Mononuclear cell (primary cell): Measurements from ENCODE around the gene NDUFB10. TPM values are rescaled to one million over a fixed set of nuclear protein-coding genes. Genes with fewer than 3 reads are reported as not detected.

ENCODE experiments used
- H3K27me3 ChIP-seq: 2 replicates; pipeline ENCODE4 v1.6.0; 2011; ENCODE audit warnings: low read length, control low read depth; ENCODE audit not compliant: insufficient read depth
- H3K4me1 ChIP-seq: 2 replicates; pipeline ENCODE4 v1.5.1; 2011; ENCODE audit warnings: mild to moderate bottlenecking, low read length, control low read depth; ENCODE audit not compliant: insufficient read depth
- H3K4me3 ChIP-seq: 2 replicates; pipeline ENCODE4 v1.5.1; 2011; ENCODE audit warnings: mild to moderate bottlenecking, low read length, moderate library complexity
- H3K9me3 ChIP-seq: 2 replicates; pipeline ENCODE4 v1.5.1; 2011; ENCODE audit warnings: low read depth, mild to moderate bottlenecking, control low read depth, low read length
- total RNA-seq: library from RNA; depleted of rRNA; stranded (reverse); fragments of >200 nt; gene quantifications from one replicate; pipeline ENCODE4 v1.2.3, GENCODE V29; 2012

The NDUFB10 gene
- total RNA-seq, result 57.1 TPM

- Histone ChIP-seq H3K4me1 (peaks cover 40% of the 10 kb centered on the region), H3K9me3 (no peaks in the 10 kb centered on the region), H3K4me3 (peak within 1 kb of the TSS; percentile 71), H3K27me3 (no peaks in the 10 kb centered on the region)
Observed at GRCh38 chr16:1959269-1960039, at the start of gene NDUFB10. Gene NDUFB10 (plus strand): TSS chr16:1959538. CDS start chr16:1959625, 87 bp downstream.

- Histone ChIP-seq H3K27me3 (no peaks in the 10 kb centered on the region), H3K9me3 (no peaks in the 10 kb centered on the region), H3K4me3 (no peak overlapping the region), H3K4me1 (no peaks in the 10 kb centered on the region)
Observed at GRCh38 chr16:1909561-1910231, 49.6 kb upstream of the NDUFB10 start.

- H3K4me1 ChIP-seq, result no peaks in the 10 kb centered on the region
- no peak overlapping the region for H3K4me3 ChIP-seq
- H3K27me3 ChIP-seq, result peaks cover 3% of the 10 kb centered on the region
- no peaks in the 10 kb centered on the region for H3K9me3 ChIP-seq
Observed at GRCh38 chr16:1911467-1912214, 47.7 kb upstream of the NDUFB10 start.

GRCh38 chr16:1912215-1912543 lies 47.2 kb upstream of the NDUFB10 start:
- no peak overlapping the region for H3K4me3 ChIP-seq
- H3K27me3 ChIP-seq, result peaks cover 7% of the 10 kb centered on the region
- H3K4me1 ChIP-seq, result no peaks in the 10 kb centered on the region
- H3K9me3 ChIP-seq, result no peaks in the 10 kb centered on the region

GRCh38 chr16:1913327-1914083 lies 45.8 kb upstream of the NDUFB10 start:
- Histone ChIP-seq H3K4me3 (no peak overlapping the region), H3K9me3 (no peaks in the 10 kb centered on the region), H3K27me3 (peaks cover 12% of the 10 kb centered on the region), H3K4me1 (no peaks in the 10 kb centered on the region)

- H3K4me1 ChIP-seq, result no peaks in the 10 kb centered on the region
- H3K27me3 ChIP-seq, result peaks cover 17% of the 10 kb centered on the region
- H3K4me3 ChIP-seq, result no peak overlapping the region
- H3K9me3 ChIP-seq, result no peaks in the 10 kb centered on the region
Observed at GRCh38 chr16:1914084-1914608, 45.2 kb upstream of the NDUFB10 start.

- Histone ChIP-seq H3K4me3 (no peak overlapping the region), H3K9me3 (no peaks in the 10 kb centered on the region), H3K27me3 (peaks cover 25% of the 10 kb centered on the region), H3K4me1 (no peaks in the 10 kb centered on the region)
Observed at GRCh38 chr16:1914988-1915387, 44.4 kb upstream of the NDUFB10 start.

GRCh38 chr16:1915732-1916639 lies 43.4 kb upstream of the NDUFB10 start:
- Histone ChIP-seq H3K4me3 (no peak overlapping the region), H3K9me3 (no peaks in the 10 kb centered on the region), H3K27me3 (peaks cover 34% of the 10 kb centered on the region), H3K4me1 (no peaks in the 10 kb centered on the region)

GRCh38 chr16:1916640-1916990 lies 42.7 kb upstream of the NDUFB10 start:
- Histone ChIP-seq H3K9me3 (no peaks in the 10 kb centered on the region), H3K4me3 (no peak overlapping the region), H3K4me1 (no peaks in the 10 kb centered on the region), H3K27me3 (peaks cover 39% of the 10 kb centered on the region)

GRCh38 chr16:1917056-1917664 lies 42.2 kb upstream of the NDUFB10 start:
- Histone ChIP-seq H3K4me3 (no peak overlapping the region), H3K9me3 (no peaks in the 10 kb centered on the region), H3K4me1 (no peaks in the 10 kb centered on the region), H3K27me3 (peaks cover 42% of the 10 kb centered on the region)

GRCh38 chr16:1917665-1918350 lies 41.5 kb upstream of the NDUFB10 start:
- Histone ChIP-seq H3K27me3 (peaks cover 48% of the 10 kb centered on the region), H3K4me1 (no peaks in the 10 kb centered on the region), H3K9me3 (no peaks in the 10 kb centered on the region), H3K4me3 (no peak overlapping the region)

GRCh38 chr16:1918351-1919326 lies 40.7 kb upstream of the NDUFB10 start, which contains the start of gene HS3ST6:
Gene HS3ST6 (minus strand): TSS chr16:1918415. CDS start chr16:1918323, 92 bp downstream.
- Histone ChIP-seq H3K27me3 (peaks cover 57% of the 10 kb centered on the region), H3K4me1 (peaks cover 3% of the 10 kb centered on the region), H3K4me3 (no peak within 1 kb of the TSS), H3K9me3 (no peaks in the 10 kb centered on the region)
